ENCODE measurements around the gene SMAGP. TPM values are rescaled to one million over a fixed set of nuclear protein-coding genes. Genes with fewer than 3 reads are reported as not detected.
A peak's percentile ranks its signal among the peaks of the same experiment; 100 is the strongest.

Gene SMAGP
- total and polyA plus RNA-seq, 2 of the 13 experiments (the other 11 are each of a cell fraction or from before 2014, with no cell fraction given) = 9.2 TPM

DNA sequence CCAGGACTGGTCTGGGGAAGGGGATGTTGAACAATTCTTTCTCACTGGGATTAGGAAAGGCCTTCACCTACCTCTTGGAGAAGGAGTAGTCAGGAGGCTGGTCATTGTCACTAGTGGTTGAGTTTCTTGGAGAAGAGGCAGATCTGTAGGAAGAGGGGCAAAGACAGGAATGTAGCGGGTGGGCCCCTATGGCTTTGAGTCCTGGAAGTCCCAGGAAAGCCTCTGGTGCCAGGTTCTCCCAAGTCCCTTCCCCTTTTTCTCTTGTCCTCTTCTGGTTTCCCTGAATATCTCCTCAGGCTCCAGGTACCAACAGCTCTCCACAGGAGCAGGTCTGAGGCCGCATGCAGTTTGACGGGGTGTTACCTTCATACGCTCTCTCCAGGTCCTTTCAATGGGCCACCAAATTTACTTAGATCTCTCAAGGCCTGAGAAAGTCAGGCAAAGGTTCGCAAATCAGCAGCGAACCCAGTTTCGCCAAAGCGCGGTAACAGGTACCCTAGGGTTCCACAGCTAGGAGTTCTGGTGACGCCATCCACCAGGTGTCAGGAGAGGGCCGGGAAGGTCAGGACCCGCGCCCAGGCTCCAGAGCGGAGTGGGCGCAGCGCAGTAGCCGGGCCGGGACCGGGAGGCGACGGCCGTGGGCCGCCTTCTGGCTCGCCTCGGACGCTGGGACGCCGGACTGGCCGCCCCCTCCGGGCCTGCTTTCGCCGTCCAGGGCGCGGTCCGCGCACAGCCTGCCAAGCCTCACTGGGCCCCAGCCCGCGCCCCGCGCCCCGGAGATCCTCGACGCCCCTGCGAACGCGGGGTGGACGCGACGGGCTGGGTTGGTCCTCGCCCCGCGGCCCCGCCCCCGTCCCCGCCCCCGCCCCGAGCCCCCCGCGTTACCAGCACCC, 795 bp downstream of the SMAGP start (continued):
- TF ChIP-seq, protein P1, sequence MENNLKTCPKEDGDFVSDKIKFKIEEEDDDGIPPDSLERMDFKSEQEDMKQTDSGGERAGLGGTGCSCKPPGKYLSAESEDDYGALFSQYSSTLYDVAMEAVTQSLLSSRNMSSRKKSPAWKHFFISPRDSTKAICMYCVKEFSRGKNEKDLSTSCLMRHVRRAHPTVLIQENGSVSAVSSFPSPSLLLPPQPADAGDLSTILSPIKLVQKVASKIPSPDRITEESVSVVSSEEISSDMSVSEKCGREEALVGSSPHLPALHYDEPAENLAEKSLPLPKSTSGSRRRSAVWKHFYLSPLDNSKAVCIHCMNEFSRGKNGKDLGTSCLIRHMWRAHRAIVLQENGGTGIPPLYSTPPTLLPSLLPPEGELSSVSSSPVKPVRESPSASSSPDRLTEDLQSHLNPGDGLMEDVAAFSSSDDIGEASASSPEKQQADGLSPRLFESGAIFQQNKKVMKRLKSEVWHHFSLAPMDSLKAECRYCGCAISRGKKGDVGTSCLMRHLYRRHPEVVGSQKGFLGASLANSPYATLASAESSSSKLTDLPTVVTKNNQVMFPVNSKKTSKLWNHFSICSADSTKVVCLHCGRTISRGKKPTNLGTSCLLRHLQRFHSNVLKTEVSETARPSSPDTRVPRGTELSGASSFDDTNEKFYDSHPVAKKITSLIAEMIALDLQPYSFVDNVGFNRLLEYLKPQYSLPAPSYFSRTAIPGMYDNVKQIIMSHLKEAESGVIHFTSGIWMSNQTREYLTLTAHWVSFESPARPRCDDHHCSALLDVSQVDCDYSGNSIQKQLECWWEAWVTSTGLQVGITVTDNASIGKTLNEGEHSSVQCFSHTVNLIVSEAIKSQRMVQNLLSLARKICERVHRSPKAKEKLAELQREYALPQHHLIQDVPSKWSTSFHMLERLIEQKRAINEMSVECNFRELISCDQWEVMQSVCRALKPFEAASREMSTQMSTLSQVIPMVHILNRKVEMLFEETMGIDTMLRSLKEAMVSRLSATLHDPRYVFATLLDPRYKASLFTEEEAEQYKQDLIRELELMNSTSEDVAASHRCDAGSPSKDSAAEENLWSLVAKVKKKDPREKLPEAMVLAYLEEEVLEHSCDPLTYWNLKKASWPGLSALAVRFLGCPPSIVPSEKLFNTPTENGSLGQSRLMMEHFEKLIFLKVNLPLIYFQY (CRISPR knock-in tag; IDR thresholded peaks at IDR 0.05; ENCODE audit: borderline replicate concordance) = peak; percentile 83
- TF ChIP-seq BRD4 (CRISPR knock-in tag; IDR thresholded peaks at IDR 0.05) (no peak), FOXO1 (CRISPR knock-in tag; IDR thresholded peaks at IDR 0.05) (peak; percentile 28; the same call in 1 of the 2 replicates), HOMEZ (CRISPR knock-in tag; IDR thresholded peaks at IDR 0.05; ENCODE audit: low read depth) (no peak)

DNA sequence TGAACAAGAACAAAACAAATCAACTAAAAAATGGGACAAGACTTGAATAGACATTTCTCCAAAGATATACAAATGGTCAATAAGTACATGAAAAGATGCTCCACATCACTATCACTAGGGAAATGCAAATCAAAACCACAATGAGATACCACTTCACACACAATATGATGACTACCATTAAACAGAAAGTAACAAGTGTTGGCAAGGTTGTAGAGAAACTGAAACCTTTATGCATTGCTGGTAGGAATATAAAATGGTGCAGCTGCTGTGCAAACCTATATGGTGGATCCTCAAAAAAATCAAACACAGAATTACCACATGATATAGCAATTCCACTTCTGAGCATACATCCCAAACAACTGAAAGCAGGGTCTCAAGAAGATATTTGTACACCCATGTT, 5.2 kb downstream of the SMAGP start:
- H3K4me2 ChIP-seq (ENCODE audit: low read depth, low read length) = no peak overlapping the region
- no peak for FAIRE-seq
- peaks cover 16% of the 10 kb centered on the region for H3K4me1 ChIP-seq (ENCODE audit: insufficient read depth, low read length)
- no peaks in the 10 kb centered on the region for H3K79me2 ChIP-seq (ENCODE audit: insufficient read depth, low read length)
- no peak overlapping the region for H3K9ac ChIP-seq (ENCODE audit: insufficient read depth, low read depth, low read length)
- no peak for ATAC-seq
- no peak for TF ChIP-seq HNRNPH1 (optimal IDR thresholded peaks at IDR 0.05; ENCODE audit: low read depth, low read length)
- TF ChIP-seq, protein P2, sequence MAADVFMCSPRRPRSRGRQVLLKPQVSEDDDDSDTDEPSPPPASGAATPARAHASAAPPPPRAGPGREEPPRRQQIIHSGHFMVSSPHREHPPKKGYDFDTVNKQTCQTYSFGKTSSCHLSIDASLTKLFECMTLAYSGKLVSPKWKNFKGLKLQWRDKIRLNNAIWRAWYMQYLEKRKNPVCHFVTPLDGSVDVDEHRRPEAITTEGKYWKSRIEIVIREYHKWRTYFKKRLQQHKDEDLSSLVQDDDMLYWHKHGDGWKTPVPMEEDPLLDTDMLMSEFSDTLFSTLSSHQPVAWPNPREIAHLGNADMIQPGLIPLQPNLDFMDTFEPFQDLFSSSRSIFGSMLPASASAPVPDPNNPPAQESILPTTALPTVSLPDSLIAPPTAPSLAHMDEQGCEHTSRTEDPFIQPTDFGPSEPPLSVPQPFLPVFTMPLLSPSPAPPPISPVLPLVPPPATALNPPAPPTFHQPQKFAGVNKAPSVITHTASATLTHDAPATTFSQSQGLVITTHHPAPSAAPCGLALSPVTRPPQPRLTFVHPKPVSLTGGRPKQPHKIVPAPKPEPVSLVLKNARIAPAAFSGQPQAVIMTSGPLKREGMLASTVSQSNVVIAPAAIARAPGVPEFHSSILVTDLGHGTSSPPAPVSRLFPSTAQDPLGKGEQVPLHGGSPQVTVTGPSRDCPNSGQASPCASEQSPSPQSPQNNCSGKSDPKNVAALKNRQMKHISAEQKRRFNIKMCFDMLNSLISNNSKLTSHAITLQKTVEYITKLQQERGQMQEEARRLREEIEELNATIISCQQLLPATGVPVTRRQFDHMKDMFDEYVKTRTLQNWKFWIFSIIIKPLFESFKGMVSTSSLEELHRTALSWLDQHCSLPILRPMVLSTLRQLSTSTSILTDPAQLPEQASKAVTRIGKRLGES (CRISPR knock-in tag; IDR thresholded peaks at IDR 0.05; ENCODE audit: borderline replicate concordance) = no peak
- TF ChIP-seq ZNF550 (CRISPR knock-in tag; IDR thresholded peaks at IDR 0.05; ENCODE audit: borderline replicate concordance) = no peak
- TF ChIP-seq ZNF7 (CRISPR knock-in tag; IDR thresholded peaks at IDR 0.05) = peak; percentile 73
- TF ChIP-seq MEIS2 (CRISPR knock-in tag; IDR thresholded peaks at IDR 0.05) = no peak
- TF ChIP-seq KLF15 (CRISPR knock-in tag; IDR thresholded peaks at IDR 0.05; ENCODE audit: borderline replicate concordance) = no peak
- DNase-seq (ENCODE audit: low spot score) = no peak
- CTCF ChIA-PET (ENCODE audit: low intra/inter-chr PET ratio, low total read pairs) = no interaction called here
- in situ Hi-C loops (cut with HindIII; ENCODE audit: extremely low pct_ligation_motif_present, low pct_unique_long_range_greater_than_20kb) (loop anchor here (5.0 kb wide), 1 partner anchor 77 kb away; no protein-coding TSS in a partner anchor), intact Hi-C loops (cut with micrococcal nuclease; ENCODE audit: unreplicated experiment) (no loop called here)
- H3K4me3 ChIP-seq (replicated peaks in 1 of 3; ENCODE audit: insufficient read depth in 1 of 3, low read depth in 2 of 3, low read length in 3 of 3) = no peak overlapping the region
- no peaks in the 10 kb centered on the region; a peak in 1 of 5 replicates for H3K27me3 ChIP-seq (ENCODE audit: control insufficient read depth in 1 of 2, insufficient read depth in 2 of 2, low read length in 2 of 2)
- H3K36me3 ChIP-seq (replicated peaks in 1 of 2; ENCODE audit: control insufficient read depth in 1 of 2, insufficient read depth in 2 of 2, low read length in 2 of 2) = no peaks in the 10 kb centered on the region; a peak in 1 of 5 replicates
- H3K9me3 ChIP-seq (ENCODE audit: low read length) = no peaks in the 10 kb centered on the region
- POLR2A ChIA-PET = no interaction called here
- no peak overlapping the region for H2AFZ ChIP-seq (ENCODE audit: low read length)
- H4K20me1 ChIP-seq (ENCODE audit: insufficient read depth, low read length) = no peaks in the 10 kb centered on the region
- no TSS peak for BruUV-seq (replicated peaks)
- no peak overlapping the region for H3K27ac ChIP-seq (ENCODE audit: extremely low read length, insufficient read depth, low read length)

All from HepG2 (cell line).